GM19025 (cell line): Measurements from ENCODE around the gene ENC1.

Experiments
- ATAC-seq: cut with Tn5 transposase; IDR thresholded peaks from one replicate; pipeline ENCODE4 v1.9.1; 2021; ENCODE audit warnings: mild to moderate bottlenecking, low read depth, moderate library complexity; ENCODE audit not compliant: unreplicated experiment

The ENC1 gene

DNA sequence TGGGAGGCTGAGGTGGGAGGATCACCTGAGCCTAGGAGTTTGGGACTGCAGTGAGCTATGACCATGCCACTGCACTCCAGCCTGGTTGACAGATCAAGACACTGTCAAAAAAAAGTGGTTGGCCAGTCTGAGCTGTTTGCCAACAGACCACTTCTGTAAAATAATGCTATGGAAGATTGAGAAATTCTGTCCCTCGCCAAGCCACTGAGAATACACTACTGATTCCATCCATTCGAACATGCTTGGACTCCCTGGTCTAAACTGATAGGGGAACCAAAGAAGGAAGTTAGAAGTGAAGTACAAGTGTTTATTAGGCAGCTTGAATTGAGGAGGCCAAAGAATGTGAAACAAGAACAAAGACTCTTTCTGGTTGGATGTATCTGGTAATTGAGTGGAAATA lies 27.2 kb downstream of the ENC1 start:
- no peak for ATAC-seq

DNA sequence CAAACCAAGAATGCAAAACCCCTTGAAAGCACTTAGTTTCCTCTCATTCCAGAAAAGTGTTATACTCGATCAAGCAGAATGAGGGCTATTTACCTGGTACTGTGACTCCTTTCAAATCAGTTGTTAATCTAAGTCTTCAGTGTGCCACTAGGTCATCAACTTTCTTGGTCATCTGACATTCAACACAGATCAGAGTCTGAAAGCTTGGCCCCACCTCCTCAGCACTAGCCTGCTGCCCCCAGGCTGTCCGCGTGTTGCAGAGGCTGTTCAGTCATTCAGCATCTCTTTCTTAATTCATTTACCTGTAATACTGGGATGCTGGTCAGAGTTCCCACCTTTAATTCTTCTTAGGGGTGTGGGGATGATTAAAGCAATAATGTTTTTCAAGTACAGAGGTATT lies 28.5 kb downstream of the ENC1 start:
- ATAC-seq: no peak

DNA sequence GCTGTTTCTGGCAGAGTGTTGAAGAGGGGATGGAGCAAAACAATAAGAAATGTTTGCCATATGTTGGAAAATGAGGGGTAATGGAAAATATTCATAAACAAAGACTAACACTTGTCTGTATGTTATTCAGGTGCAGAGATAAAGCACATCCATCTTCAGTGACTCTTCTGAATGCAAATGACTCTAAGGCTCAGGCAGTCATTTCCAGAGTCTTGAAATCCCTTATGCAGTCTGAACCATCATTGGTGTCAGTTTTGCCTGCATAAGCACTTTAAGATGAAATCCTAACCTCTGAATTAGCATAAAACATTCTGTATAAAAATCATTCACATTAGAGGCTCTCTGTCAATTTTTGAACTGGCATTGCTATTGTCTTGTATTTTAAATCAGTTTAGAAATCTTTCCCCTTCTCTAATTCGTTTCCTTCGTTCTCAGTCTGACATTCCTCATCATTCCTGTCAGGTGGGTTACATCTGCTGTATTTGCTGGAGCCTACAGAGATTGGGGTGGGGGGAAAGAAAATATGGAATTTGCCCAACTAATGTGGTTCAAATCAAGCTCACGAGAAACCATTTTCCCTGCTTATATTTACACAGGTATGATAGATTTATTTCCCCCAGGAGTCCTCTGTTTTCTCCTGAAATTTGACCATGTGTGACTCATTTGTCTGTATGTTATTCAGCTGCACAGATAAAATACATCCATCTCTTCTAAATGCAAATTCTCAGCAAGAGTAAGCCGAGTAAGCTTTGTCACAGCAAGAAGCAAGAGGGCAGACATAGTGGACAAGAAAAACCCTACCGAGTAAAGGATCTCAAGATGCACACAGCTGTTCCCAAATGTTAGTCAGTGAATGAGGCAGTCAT lies 31.6 kb downstream of the ENC1 start:
- no peak for ATAC-seq

DNA sequence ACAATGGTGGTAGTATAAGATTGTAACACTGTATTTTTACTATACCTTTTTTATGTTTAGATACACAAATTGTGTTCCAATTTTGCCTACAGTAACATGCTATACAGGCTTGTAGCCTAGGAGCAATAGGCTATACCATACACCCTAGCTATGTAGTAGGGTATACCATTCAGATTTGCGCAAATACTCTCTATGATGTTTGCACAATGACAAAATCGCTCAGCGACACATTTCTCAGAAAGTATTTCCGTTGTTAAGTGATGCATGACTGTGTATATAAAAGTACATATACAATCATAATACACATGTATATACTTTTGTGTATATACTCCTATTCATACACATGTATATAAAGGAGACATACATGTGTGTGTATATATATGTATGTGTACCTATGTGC lies 34.8 kb downstream of the ENC1 start:
- no peak for ATAC-seq

DNA sequence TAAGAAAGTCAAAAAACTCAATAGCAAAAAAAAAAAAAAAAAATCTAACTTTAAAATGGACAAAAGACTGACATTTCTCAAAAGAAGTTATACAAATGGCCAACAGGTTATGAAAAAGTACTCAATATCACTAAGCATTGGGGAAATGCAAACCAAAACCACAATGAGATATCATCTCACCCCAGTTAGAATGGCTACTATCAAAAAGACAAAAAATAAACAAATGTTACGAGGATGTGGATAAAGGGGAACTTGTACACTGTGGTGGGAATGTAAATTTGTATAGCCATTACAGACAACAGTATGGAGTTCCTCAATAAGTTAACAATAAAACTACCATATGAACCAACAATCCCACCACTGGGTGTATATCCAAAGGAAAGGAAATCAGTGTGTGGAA lies 37.2 kb downstream of the ENC1 start:
- ATAC-seq: no peak

DNA sequence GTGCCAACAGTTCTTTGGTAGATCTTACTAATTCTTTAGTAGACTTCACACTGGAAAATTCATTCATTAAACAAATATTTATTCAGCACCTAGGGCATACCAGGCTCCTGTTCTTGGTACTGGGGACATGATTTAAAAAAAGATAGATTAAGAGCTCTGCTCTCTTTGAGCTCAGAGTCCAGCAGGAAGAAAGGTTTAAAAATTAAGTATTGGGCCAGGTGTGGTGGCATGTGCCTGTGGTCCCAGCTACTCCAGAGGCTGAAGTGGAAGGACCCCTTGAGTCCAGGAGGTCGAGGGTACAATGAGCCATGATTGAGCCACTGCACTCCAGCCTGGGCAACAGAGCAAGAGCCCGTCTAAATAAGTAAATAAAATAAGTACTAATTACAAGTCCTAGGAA lies 41.4 kb downstream of the ENC1 start:
- ATAC-seq: no peak

DNA sequence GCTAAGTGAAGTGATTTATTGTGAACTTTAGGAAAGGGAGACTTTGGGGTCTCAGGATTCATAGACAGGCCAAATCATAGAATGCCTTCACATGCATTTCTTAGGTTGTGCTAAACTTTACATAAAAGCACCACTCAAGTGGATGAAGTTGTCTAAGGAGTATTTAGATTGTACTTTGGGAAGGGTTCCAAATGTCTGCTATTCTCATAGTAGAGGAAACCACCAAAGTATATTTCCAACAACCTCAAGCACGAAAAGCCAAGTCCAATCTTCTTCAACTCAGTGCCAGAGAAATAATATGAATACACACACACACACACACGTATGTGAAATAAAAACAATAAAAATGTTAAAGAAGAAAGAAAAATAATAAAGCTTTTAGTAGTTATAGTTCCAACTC lies 41.8 kb downstream of the ENC1 start:
- ATAC-seq: no peak

DNA sequence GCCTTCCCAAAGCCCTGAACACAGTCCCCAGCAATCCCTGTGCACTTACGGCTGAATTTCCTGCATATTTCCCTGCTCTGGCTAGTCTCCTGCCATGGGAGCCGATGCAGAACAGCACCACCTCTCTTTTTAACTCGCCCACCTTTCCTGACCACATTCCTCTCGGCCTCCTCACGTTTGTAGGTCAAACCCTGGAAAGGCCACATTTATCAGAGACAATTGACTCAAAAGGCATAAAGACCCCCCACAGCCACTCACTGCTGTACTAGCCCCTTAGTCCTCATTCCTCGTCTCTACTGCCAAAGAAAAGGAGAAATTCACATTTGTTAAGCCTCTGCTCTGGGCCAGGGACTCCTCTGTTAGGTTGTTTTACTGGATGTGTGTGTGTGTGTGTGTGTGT lies 43.6 kb downstream of the ENC1 start:
- no peak for ATAC-seq

DNA sequence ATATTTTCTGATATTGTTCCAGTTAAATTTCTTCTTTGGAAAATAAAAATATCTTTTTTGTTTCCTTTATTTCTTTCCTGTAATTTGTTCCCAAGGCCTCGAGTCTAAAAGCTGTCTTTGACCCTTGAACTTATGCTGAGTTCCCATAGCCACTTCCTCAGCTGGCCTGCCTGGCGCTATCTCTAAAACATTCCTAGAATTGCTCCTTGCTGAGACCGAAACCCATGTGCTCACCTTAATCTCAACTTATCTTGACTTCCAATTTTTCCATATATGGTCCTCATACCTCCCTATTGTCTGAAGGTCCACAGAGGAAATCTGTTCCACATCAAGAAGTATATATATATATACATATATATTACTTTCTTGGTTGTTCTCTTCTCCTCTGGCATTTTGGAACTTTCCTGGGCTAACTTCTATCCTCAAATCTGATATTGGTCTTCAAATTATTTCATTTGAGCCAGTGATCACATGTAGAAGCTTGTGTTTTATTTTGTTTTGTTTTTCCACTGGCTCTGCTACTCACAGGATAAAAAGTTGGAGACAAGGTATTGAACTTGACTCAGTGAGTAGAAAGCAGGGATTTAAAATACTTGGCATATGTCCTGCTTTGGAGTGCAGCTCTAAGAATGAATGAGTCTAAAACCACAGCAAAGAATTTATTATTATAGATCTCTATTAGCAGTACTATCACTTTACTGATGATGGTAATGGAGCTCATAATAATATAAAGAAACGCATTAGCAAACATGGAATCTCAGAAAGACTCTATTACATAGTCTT lies 45.2 kb downstream of the ENC1 start:
- no peak for ATAC-seq

DNA sequence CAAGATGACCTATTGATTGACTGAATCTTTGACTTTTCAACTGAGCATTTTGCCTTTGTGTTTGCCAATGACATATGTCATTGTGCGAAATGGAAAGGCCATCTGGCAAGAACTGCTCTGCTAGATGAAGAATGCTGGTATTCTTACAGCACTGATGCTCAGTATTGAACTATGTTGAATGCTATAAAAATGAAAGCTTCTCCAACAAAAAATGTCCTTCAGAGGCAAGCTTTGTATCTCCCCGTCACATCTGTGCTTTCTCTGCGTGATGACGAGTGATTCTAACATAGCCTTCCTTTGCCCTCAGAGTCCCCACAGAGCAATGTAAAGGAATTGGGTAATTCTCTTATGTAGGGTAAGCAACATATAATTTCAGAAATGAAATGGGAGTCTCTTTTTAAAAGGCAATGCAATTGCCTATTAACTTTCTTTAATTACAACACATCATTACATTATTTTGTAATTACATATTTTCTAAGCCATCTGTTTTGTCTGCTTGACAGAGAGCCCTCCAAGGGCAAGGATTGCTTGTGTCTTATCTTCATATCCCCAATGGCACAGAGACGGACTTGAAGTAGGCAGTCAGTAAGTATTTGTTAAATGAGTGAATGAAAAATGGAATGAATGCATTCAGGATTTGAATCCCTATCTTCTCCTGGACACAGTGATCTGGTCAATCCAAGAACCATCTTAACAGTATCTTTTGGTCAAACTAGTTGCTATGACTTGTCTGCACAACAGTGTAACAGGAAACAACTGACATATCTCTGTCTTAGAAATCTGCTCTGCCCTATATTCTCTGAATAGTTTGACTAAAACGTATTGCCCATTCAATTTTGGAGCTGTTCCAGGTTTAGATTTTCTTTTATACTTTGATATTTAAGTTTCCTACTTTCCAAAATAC lies 46.1 kb downstream of the ENC1 start:
- no peak for ATAC-seq

DNA sequence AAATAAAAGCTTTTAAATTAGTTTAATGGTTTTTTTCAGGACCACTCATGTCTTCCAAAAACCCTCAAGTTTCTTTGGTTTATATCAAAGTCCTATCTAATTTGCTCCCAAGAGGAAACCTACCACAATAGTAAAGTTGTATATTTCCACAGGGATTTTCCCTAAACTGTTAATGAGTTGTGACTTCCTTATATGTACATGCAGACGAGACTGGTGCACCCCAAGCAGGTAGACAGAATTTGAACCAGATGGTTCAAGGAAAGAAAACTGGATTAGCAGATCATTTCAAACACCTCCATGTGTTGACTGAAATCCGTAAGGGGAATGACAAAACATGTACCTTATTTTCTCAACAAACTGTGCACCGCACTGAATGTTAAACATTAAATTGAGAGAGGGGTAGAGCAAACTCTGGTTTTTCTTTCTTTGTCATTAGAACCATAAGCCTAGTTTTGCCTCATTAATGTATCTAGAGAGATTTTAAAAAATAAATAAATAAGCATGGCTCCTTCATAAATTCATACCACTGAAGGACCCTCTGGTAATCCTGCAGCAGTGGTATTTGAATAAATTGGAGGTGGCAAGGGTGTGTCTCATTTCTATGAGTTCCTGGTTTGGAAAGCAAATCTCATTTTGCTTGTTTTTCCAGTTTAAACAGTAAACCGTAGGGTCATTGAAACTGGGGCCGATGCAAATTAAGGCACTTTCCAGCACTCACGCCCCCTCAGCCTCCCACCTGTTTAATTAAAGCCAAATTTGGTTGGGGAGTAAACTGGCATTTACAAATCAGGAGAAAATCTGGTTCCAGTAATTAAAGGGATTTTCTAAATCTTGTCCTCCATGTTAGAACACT lies 51.1 kb downstream of the ENC1 start:
- ATAC-seq: no peak

DNA sequence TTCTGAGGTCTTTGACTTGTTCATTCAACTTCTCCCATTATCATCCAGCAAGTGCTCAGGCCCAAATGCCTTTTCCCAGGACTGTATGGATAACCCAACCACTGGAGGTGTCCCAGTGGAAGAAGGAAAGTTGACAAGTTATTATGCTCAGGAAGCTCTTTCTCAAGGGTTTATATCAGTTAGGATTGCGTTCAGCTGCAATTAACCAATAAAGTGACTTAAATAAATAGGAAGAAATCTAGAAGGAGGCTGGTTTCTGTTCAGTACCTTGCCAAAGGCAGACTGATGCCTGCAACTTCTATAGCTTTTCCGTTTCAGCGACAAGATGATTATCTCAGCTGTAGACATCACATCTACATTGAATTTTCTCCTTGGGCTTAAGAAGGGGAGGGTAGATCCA lies 52.1 kb downstream of the ENC1 start:
- no peak for ATAC-seq

DNA sequence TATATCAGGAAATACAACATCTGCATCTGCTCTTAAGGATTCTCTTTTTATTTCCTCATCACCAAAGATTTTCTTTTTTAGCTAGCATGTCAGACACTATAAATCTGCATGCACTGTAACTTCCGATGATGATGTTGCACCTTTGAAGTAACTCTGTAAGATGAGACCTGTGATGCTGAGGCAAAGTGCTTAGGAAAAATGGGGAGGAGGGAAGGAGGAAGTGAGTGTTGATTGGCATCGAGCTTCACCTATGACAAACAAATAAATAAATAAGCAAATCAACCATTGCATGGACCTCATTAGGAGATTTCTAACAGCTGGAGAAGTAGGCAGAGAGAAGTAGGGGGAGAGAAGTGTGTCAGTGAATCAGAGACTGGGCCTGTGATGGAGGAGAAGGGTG lies 52.6 kb downstream of the ENC1 start:
- no peak for ATAC-seq

DNA sequence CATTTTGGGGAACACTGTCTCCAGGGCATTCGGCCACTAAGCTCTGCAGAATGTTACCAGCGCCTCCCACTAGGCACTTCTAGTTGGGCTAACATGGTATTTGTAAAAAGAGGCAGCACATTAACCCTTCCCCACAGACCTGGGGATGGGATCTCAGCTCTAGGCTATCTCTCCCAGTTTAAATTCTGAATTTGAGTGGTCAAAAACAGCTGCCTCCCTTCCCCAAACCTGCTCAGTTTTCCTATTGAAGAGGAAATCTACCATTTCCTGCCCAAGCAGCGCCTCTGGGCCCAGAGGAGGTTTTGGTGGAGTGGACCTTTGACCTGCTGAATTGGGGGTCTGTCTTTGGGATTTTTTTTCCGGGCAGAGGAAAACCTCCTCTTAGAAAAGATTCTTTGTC lies 53.2 kb downstream of the ENC1 start:
- ATAC-seq: no peak

DNA sequence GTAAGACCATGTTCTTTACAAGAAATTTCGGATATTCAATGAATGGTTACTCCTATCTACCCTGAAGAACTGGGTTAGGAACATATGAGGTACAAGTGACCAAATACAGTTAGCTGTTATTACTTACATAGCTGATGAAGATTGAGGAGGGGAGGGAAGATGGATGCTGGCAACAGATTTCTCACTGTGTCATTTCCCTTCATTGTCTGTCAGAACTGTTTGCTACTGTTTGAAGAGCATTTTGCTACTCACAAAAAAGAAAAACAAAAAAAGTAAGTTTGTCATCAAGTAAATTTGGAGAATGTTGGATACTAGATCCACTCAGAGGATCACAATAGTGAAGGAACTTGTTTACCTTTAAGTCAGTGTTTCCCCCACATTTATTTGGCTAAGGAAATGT lies 53.7 kb downstream of the ENC1 start:
- no peak for ATAC-seq

DNA sequence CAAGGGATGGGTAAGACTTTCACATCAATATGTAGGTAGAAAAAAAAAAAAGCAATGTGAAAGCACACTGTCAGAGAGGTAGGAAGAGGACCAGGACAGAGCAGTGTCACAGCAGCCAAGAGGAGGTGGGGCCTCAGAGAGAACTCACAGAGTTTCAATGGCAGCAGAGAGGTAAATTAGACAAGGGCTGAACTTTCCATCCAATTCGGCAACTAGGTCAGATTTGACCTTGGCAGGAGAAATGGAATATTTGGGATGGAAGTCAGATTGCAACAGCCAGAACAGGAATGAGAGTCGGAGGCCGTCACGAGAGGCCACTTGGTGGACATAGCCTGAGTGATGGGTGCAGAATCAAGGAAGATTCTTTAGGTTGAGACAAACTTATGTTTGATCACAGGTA lies 57.7 kb downstream of the ENC1 start:
- ATAC-seq: no peak

DNA sequence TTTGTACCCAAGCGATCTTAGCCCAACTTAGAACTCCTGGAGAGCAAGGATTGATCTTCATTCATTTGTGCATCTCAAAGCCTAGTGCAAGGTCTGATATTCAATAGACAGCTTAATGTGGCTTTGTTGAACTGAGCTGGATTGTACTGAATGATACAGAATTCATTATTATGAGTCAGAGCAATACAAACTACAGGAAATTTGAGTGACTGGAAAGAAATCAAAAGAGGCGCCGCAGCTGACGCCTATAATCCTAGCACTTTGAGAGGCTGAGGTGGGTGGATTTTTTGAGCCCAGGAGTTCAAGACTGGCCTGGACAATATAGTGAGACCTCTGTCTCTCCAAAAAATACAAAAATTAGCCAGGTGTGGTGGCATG lies 58.6 kb downstream of the ENC1 start:
- no peak for ATAC-seq

DNA sequence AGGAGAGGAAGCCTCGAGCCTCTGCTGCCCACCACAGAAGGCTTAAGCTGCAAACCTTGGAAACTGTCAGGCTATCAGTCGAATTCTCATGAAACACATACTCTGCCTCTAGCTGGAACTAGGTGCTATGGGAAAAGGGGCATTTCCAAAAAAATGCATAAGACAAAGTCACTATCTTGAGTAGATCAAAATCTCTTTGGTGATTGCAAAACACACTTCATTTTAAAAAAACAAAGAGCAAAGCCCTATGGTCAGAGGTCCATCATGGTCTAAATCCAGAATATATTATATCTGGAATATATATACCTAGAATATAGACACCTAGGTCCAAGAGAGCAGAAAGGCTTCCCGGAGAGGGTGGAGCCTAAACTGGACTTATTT lies 59.8 kb downstream of the ENC1 start:
- no peak for ATAC-seq

DNA sequence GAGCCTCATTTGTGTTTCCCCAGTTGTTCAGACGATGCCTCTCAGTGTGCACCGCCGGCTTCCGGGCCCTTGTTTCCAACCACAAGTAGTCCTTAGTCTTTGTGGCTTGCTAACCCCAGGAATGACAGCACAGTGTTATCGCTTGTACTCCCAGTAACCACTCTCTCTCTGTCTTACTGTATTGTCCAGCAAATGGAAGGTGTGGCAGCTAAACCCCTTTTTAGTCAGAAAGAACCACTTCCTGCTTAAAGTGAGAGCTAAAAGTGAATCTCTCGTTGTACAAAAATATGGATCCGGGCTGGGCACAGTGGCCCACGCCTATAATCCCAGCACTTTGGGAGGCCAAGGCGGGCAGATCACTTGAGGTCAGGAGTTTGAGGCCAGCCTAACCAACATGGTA lies 61.3 kb downstream of the ENC1 start:
- peak; percentile 50 for ATAC-seq

DNA sequence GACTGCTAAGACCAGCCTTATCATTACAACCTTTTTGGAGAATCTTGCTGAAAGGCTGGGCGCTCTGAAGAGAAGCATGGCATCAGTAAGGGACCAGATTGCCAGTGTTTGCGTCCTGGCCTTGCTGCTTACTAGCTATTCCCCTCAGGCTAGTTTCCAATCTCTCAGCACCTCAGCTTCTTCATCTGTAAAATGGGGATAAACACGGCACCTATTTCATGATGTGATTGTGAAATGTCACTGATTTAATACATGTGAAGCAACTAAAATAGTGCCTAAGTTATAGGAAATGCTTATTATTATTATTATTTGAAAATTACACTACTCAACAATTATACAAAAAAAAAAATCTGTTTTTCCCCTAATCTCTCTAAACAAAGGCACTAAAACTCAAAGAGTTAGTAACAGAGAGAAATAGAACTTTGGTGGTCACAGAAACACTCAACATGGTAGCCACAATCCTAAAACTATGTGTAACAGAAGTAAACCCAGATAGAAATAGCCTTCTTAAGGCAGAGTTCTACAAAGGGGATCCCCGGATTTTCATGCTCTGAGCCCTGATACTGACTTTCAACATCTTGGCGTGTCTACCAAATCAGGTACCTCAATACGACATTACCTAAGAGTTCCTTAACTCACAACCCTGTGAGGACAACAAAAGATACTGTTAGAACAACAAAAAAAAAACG lies 62.0 kb downstream of the ENC1 start:
- ATAC-seq: peak; percentile 35
